CMK (cell line): ENCODE results near the gene TMEM131.

Experiments used
- DNase-seq: peaks from one replicate; pipeline ENCODE4 v3.0.0-alpha.2; 2010; ENCODE audit warnings: low read depth

TMEM131 gene

GRCh38 chr2:97805776-97806175 lies 190.0 kb downstream of the TMEM131 start:
- no peak for DNase-seq

- no peak for DNase-seq
Measured at GRCh38 chr2:97801028-97801427, 194.7 kb downstream of the TMEM131 start.

- no peak for DNase-seq
Measured at GRCh38 chr2:97798416-97798815, 197.3 kb downstream of the TMEM131 start.

- no peak for DNase-seq
Measured at GRCh38 chr2:97797355-97797754, 198.4 kb downstream of the TMEM131 start.

- DNase-seq: no peak
Measured at GRCh38 chr2:97796465-97797126, 199.2 kb downstream of the TMEM131 start.

- DNase-seq: no peak
Measured at GRCh38 chr2:97792416-97792815, 203.3 kb downstream of the TMEM131 start.

- no peak for DNase-seq
Measured at GRCh38 chr2:97788986-97789644, 206.6 kb downstream of the TMEM131 start.

GRCh38 chr2:97785818-97786217 lies 209.9 kb downstream of the TMEM131 start:
- no peak for DNase-seq

- no peak for DNase-seq
Measured at GRCh38 chr2:97784953-97785352, 210.8 kb downstream of the TMEM131 start.

GRCh38 chr2:97781981-97782380 lies 213.8 kb downstream of the TMEM131 start:
- no peak for DNase-seq

GRCh38 chr2:97779141-97779540 lies 216.6 kb downstream of the TMEM131 start:
- DNase-seq: no peak

- DNase-seq: no peak
Measured at GRCh38 chr2:97775074-97775473, 220.7 kb downstream of the TMEM131 start.

GRCh38 chr2:97774425-97774824 lies 221.3 kb downstream of the TMEM131 start:
- no peak for DNase-seq

- DNase-seq: no peak
Measured at GRCh38 chr2:97770445-97770844, 225.3 kb downstream of the TMEM131 start.

- DNase-seq: no peak
Measured at GRCh38 chr2:97769711-97770110, 226.0 kb downstream of the TMEM131 start.

GRCh38 chr2:97769308-97769707 lies 226.4 kb downstream of the TMEM131 start:
- no peak for DNase-seq

GRCh38 chr2:97766567-97766966 lies 229.2 kb downstream of the TMEM131 start:
- DNase-seq: peak; percentile 17

- DNase-seq: no peak
Measured at GRCh38 chr2:97765933-97766332, 229.8 kb downstream of the TMEM131 start.

- DNase-seq: no peak
Measured at GRCh38 chr2:97764559-97765263, 231.0 kb downstream of the TMEM131 start.

- no peak for DNase-seq
Measured at GRCh38 chr2:97763176-97763845, 232.4 kb downstream of the TMEM131 start.

GRCh38 chr2:97761192-97761591 lies 234.6 kb downstream of the TMEM131 start:
- peak; percentile 18 for DNase-seq

- no peak for DNase-seq
Measured at GRCh38 chr2:97760480-97761049, 235.2 kb downstream of the TMEM131 start.
